IMR-90 (cell line): ENCODE data around the gene SLC7A6OS. TPM values are rescaled to one million over a fixed set of nuclear protein-coding genes. Genes with fewer than 3 reads are reported as not detected.

Experiments
- ATAC-seq: fragments of 200-7000 bp; cut with Tn5 transposase; 2 replicates; pipeline ENCODE4 v1.9.1; 2020; ENCODE audit warnings: low read depth, mild to moderate bottlenecking, moderate library complexity
- BruUV-seq: library from RNA; stranded (reverse); fragments of 400-500 nt; replicated peaks from 2 replicates; lab custom pipeline; 2021; lab: Mats Ljungman, UMichigan
- CTCF ChIA-PET: fragments of 300-600 bp; formaldehyde crosslinking; extraction: SDS; loops from one replicate; lab custom pipeline; 2021; ENCODE audit warnings: antibody characterized with exemption; lab: Yijun Ruan, JAX
- POLR2A ChIA-PET: fragments of 300-600 bp; sonication (Branson Sonifier 250); formaldehyde crosslinking; loops from one replicate; lab custom pipeline; 2022; ENCODE audit warnings: antibody characterized with exemption; ENCODE audit not compliant: unreplicated experiment; lab: Charles Lee
- DNase-seq: peaks from one replicate; pipeline ENCODE4 v3.0.0; 2013
- H2AFZ ChIP-seq: replicated peaks from 2 replicates; pipeline ENCODE3; 2013; ENCODE audit warnings: low read length, mild to moderate bottlenecking; ENCODE audit not compliant: poor library complexity
- H2AK5ac ChIP-seq: 2 replicates; pipeline ENCODE4 v1.6.1; 2013; ENCODE audit warnings: low read depth, low read length, inconsistent platforms
- H2AK9ac ChIP-seq: replicated peaks from 2 replicates; pipeline ENCODE3; 2013; ENCODE audit warnings: mild to moderate bottlenecking, low read depth, low read length, moderate library complexity; ENCODE audit not compliant: poor library complexity
- H2BK120ac ChIP-seq: 2 replicates; pipeline ENCODE4 v1.6.1; 2013; ENCODE audit warnings: low read depth, low read length, inconsistent platforms
- H2BK15ac ChIP-seq: 3 replicates; pipeline ENCODE4 v1.6.1; 2013; ENCODE audit warnings: low read depth, low read length, inconsistent platforms
- H2BK20ac ChIP-seq: 2 replicates; pipeline ENCODE4 v1.6.1; 2013; ENCODE audit warnings: low read depth, mild to moderate bottlenecking, inconsistent platforms, low read length, moderate library complexity
- H2BK5ac ChIP-seq: 2 replicates; pipeline ENCODE4 v1.6.1; 2013; ENCODE audit warnings: mild to moderate bottlenecking, low read depth, low read length, inconsistent platforms; ENCODE audit not compliant: poor library complexity, severe bottlenecking
- H3K14ac ChIP-seq: replicated peaks from 2 replicates; pipeline ENCODE4 v1.6.1; 2013; ENCODE audit warnings: low read depth, low read length, inconsistent platforms
- H3K18ac ChIP-seq: 2 replicates; pipeline ENCODE4 v1.6.1; 2013; ENCODE audit warnings: low read depth, low read length, control low read depth
- H3K23ac ChIP-seq: 2 replicates; pipeline ENCODE4 v1.6.1; 2013; ENCODE audit warnings: low read depth, low read length, inconsistent platforms
- H3K27ac ChIP-seq: 2 replicates; pipeline ENCODE4 v1.5.1; 2013; ENCODE audit warnings: mild to moderate bottlenecking, control low read depth, low read length; ENCODE audit not compliant: insufficient read depth
- H3K27me3 ChIP-seq: 2 replicates; pipeline ENCODE4 v1.6.1; 2013; ENCODE audit warnings: low read length; ENCODE audit not compliant: control insufficient read depth, insufficient read depth
- H3K36me3 ChIP-seq: 2 replicates; pipeline ENCODE4 v1.6.1; 2013; ENCODE audit warnings: low read length, mixed read lengths; ENCODE audit not compliant: control insufficient read depth, insufficient read depth
- H3K4ac ChIP-seq: 2 replicates; pipeline ENCODE4 v1.6.1; 2013; ENCODE audit warnings: low read depth, low read length, inconsistent platforms
- H3K4me1 ChIP-seq: 2 replicates; pipeline ENCODE4 v1.6.1; 2013; ENCODE audit warnings: low read length, mixed read lengths; ENCODE audit not compliant: control insufficient read depth, insufficient read depth
- H3K4me2 ChIP-seq: 2 replicates; pipeline ENCODE4 v1.6.1; 2013; ENCODE audit warnings: low read depth, mild to moderate bottlenecking, control low read depth, low read length, moderate library complexity
- H3K4me3 ChIP-seq: 2 replicates; pipeline ENCODE4 v1.5.1; 2013; ENCODE audit warnings: low read depth, mild to moderate bottlenecking, control low read depth, low read length, moderate library complexity; ENCODE audit not compliant: insufficient read depth
- H3K56ac ChIP-seq: 2 replicates; pipeline ENCODE4 v1.6.1; 2013; ENCODE audit warnings: low read length, inconsistent platforms; ENCODE audit not compliant: insufficient read depth; ENCODE audit errors: extremely low read depth
- H3K79me1 ChIP-seq, 2 experiments: 2 replicates each; pipeline ENCODE4 v1.6.1; 2013; ENCODE audit warnings: low read length in 2 of 2, inconsistent platforms in 1 of 2, low read depth in 1 of 2
- H3K9ac ChIP-seq: 2 replicates; pipeline ENCODE4 v1.6.1; 2013; ENCODE audit warnings: low read depth, low read length, control low read depth
- H3K9me1 ChIP-seq: 2 replicates; pipeline ENCODE4 v1.6.1; 2013; ENCODE audit warnings: low read length, inconsistent platforms; ENCODE audit not compliant: insufficient read depth
- H3K9me3 ChIP-seq: 2 replicates; pipeline ENCODE4 v1.6.1; 2013; ENCODE audit warnings: low read length; ENCODE audit not compliant: control insufficient read depth, insufficient read depth
- H4K20me1 ChIP-seq: 2 replicates; pipeline ENCODE4 v1.6.1; 2013; ENCODE audit warnings: low read length, inconsistent platforms; ENCODE audit not compliant: insufficient read depth
- H4K5ac ChIP-seq: 2 replicates; pipeline ENCODE4 v1.6.1; 2013; ENCODE audit warnings: mild to moderate bottlenecking, low read depth, low read length, control low read depth
- H4K8ac ChIP-seq, 2 experiments: 2 replicates each; pipeline ENCODE4 v1.6.1; 2013; ENCODE audit warnings: low read depth in 2 of 2, low read length in 2 of 2, control low read depth in 1 of 2, inconsistent platforms in 1 of 2
- H4K91ac ChIP-seq: 2 replicates; pipeline ENCODE4 v1.6.1; 2013; ENCODE audit warnings: low read depth, low read length, inconsistent platforms; ENCODE audit not compliant: insufficient read depth
- CEBPB ChIP-seq: IDR thresholded peaks from 2 replicates; pipeline ENCODE4 v1.6.1; 2012; ENCODE audit warnings: low read depth, low read length, improper control_type of control experiment
- MAZ ChIP-seq: IDR thresholded peaks from 2 replicates; pipeline ENCODE4 v1.6.1; 2012; ENCODE audit warnings: low read depth, mild to moderate bottlenecking, low read length, improper control_type of control experiment, moderate library complexity, borderline replicate concordance
- MXI1 ChIP-seq: IDR thresholded peaks from 2 replicates; pipeline ENCODE4 v1.6.1; 2012; ENCODE audit warnings: low read depth, mild to moderate bottlenecking, low read length, moderate library complexity, borderline replicate concordance
- NFE2L2 ChIP-seq: fragments of 150-350 bp; IDR thresholded peaks from 2 replicates; pipeline ENCODE4 v1.6.1; 2016; ENCODE audit warnings: low read depth, mild to moderate bottlenecking, low read length
- SMC3 ChIP-seq: fragments of 150-350 bp; IDR thresholded peaks from 2 replicates; pipeline ENCODE4 v1.6.1; 2016; ENCODE audit warnings: low read depth, mild to moderate bottlenecking, antibody characterized with exemption, low read length, moderate library complexity
- WGBS, 2 experiments: methylation state at CpG; one replicate each; pipeline versions ENCODE4 v1.1.5 to v1.1.7; 2013; ENCODE audit warnings: missing lambda C conversion rate in 2 of 2; ENCODE audit not compliant: insufficient read length in 1 of 2; ENCODE audit errors: extremely low coverage in 2 of 2; 5-methylcytosine and 5-hydroxymethylcytosine counted together
- dilution Hi-C: fragments of 300-500 bp; cut with HindIII; formaldehyde crosslinking; loops from one replicate; pipeline ENCODE4 v1.14.3; 2018; ENCODE audit warnings: low sequenced_read_pairs; ENCODE audit not compliant: unreplicated experiment
- in situ Hi-C: fragments of 300-500 bp; cut with MboI; formaldehyde crosslinking; loops from 3 replicates; pipeline ENCODE4 v1.14.3; 2019; ENCODE audit warnings: low sequenced_read_pairs, inconsistent platforms, mixed read lengths
- intact Hi-C: fragments of 100-400 bp; cut with micrococcal nuclease; formaldehyde crosslinking; loops from 2 replicates; pipeline ENCODE4 v1.10.0; 2022
- polyA plus RNA-seq, 3 experiments: library from polyadenylated mRNA; depleted of rRNA; stranded (reverse); fragments of >200 nt; gene quantifications; 2 replicates each; pipeline ENCODE4 v1.2.3, GENCODE V29; 2012; ENCODE audit warnings: low replicate concordance in 1 of 3
- total RNA-seq: library from RNA; depleted of rRNA; stranded (reverse); fragments of >200 nt; gene quantifications from 2 replicates; pipeline ENCODE4 v1.2.3, GENCODE V29; 2012
- TF ChIP-seq, protein P1 (sequence below): fragments of 150-350 bp; IDR thresholded peaks from 2 replicates; pipeline ENCODE4 v1.6.1; 2016; ENCODE audit warnings: low read depth, mild to moderate bottlenecking, low read length, moderate library complexity, borderline replicate concordance

SLC7A6OS gene
- total and polyA plus RNA-seq, 2 of the 4 experiments (the other 2 are of a cell fraction) = 6.8 to 8.4 TPM

- H2BK20ac ChIP-seq = no peak overlapping the region
- H3K79me1 ChIP-seq = no peaks in the 10 kb centered on the region; a peak in 1 of 4 replicates
- in situ Hi-C loops = no loop called here
- no peak overlapping the region for H2BK15ac ChIP-seq
- H3K9ac ChIP-seq = no peak overlapping the region
- H4K20me1 ChIP-seq = no peaks in the 10 kb centered on the region; the same call in 1 of the 2 replicates
- H3K14ac ChIP-seq = no peak overlapping the region
- TF ChIP-seq, protein P1, sequence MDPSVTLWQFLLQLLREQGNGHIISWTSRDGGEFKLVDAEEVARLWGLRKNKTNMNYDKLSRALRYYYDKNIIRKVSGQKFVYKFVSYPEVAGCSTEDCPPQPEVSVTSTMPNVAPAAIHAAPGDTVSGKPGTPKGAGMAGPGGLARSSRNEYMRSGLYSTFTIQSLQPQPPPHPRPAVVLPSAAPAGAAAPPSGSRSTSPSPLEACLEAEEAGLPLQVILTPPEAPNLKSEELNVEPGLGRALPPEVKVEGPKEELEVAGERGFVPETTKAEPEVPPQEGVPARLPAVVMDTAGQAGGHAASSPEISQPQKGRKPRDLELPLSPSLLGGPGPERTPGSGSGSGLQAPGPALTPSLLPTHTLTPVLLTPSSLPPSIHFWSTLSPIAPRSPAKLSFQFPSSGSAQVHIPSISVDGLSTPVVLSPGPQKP = no peak
- TF ChIP-seq SMC3 (no peak), MXI1 (no peak), MAZ (no peak), CEBPB (no peak), NFE2L2 (no peak)
- BruUV-seq = no TSS peak
- intact Hi-C loops = no loop called here
- no peak overlapping the region for H4K5ac ChIP-seq
- H3K4ac ChIP-seq = no peak overlapping the region
- CTCF ChIA-PET = no interaction called here
- H4K91ac ChIP-seq = no peak overlapping the region
- H3K4me1 ChIP-seq = no peaks in the 10 kb centered on the region
- H2AK9ac ChIP-seq = no peak overlapping the region
- H3K27me3 ChIP-seq = no peaks in the 10 kb centered on the region
- peaks cover 4% of the 10 kb centered on the region; the same call in 1 of the 2 replicates for H3K9me1 ChIP-seq
- no peak overlapping the region for H3K56ac ChIP-seq
- no peak overlapping the region for H3K18ac ChIP-seq
- H3K23ac ChIP-seq = no peak overlapping the region
- DNase-seq = no peak
- 93% methylated on average over 5 of the region's 10 CpGs; no CpG with 5 or more reads in 1 of the 2 experiments for WGBS, 2 experiments
- H3K9me3 ChIP-seq = no peaks in the 10 kb centered on the region
- dilution Hi-C loops = no loop called here
- no peak overlapping the region for H3K4me3 ChIP-seq
- no peak overlapping the region for H3K4me2 ChIP-seq
- POLR2A ChIA-PET = no interaction called here
- no peak overlapping the region for H4K8ac ChIP-seq
- H2AFZ ChIP-seq = no peak overlapping the region
- H3K36me3 ChIP-seq = peaks cover 80% of the 10 kb centered on the region
- no peak overlapping the region for H2BK120ac ChIP-seq
- H2AK5ac ChIP-seq = no peak overlapping the region
- ATAC-seq = no peak
- H3K27ac ChIP-seq = no peak overlapping the region
- H2BK5ac ChIP-seq = no peak overlapping the region
Observed at GRCh38 chr16:68349838-68350410, 39.2 kb upstream of the SLC7A6OS start.
